NCI-H2081 (cell line): Measurements from ENCODE around the gene DKC1.
A peak's percentile ranks its signal among the peaks of the same experiment; 100 is the strongest.
"Not testable (repeated sequence)": the region's sequence is repeated elsewhere in the genome, so short reads cannot be mapped to it uniquely, and the experiment has no call there.

Source experiments
- DNase-seq, 2 experiments: peaks; one replicate each; lab custom pipeline; 2025; lab: John Stamatoyannopoulos, UW

DKC1 gene

DNA sequence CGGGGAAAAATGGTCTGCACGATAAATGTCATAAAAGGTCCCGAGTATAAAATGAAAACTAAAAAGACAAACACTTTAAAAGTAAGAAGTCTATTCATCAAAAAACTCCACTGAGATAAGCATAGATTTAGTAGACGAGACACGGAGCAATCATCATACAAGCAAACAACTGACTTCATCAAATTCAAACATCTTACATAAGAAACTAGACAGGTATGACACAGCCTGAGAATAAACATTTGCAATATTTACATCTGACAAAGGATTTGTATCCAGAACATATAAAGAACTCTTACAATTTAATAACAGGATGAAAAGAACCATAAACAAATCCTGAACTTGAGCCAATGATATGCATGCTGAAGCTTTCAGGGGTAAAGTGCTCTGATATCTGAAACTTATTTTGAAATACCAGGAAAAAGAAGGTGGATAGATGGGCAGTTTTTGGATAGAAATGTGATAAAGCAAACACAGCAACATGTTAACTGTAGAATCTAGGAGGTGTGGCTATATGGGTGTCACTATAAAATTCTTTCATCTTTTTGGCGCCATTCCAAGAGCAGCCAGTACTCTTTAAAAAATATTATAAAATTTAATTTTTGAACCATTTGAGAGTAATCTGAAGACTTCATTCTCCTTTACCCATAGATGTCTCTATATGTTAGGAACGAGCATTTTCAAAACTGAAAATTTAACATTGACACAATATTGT lies 30.6 kb downstream of the DKC1 start:
- no peak for DNase-seq

DNA sequence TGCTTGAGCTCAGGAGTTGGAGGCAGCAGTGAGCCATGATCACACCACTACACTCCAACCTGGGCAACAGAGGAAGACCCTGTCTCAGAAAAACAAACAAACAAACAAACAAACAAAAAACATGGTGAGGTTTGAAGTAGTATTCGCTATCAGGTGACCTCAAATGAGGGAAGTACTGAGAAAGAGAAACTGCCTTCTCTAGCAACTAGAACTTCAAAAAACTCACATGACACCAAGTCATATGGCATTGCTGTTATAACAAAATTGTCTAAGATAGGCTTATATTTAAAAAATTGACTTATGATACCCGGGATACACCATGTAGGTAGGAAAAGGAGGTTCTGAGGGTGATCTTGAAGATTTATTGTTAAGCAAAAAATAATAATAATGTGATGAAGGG lies 32.4 kb downstream of the DKC1 start:
- no peak for DNase-seq

DNA sequence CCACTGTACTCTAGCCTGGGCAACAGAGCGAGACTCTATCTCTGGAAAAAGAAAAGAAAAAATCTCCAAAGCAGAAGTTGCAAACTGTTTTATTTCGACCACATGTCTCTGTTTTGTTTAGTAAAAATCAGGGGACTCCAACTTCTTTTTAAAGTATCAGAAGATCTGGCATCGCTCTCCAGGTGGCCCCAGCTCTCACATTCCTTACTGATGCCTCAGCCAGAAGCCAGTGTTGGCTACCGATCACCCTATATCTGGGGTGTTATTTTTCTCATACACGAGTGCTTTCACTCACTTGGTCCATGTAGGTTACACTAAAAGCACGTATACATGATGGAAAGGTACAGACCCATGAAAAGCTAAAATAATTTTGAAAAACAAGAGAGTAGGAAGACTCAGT lies 34.3 kb downstream of the DKC1 start:
- no peak for DNase-seq

DNA sequence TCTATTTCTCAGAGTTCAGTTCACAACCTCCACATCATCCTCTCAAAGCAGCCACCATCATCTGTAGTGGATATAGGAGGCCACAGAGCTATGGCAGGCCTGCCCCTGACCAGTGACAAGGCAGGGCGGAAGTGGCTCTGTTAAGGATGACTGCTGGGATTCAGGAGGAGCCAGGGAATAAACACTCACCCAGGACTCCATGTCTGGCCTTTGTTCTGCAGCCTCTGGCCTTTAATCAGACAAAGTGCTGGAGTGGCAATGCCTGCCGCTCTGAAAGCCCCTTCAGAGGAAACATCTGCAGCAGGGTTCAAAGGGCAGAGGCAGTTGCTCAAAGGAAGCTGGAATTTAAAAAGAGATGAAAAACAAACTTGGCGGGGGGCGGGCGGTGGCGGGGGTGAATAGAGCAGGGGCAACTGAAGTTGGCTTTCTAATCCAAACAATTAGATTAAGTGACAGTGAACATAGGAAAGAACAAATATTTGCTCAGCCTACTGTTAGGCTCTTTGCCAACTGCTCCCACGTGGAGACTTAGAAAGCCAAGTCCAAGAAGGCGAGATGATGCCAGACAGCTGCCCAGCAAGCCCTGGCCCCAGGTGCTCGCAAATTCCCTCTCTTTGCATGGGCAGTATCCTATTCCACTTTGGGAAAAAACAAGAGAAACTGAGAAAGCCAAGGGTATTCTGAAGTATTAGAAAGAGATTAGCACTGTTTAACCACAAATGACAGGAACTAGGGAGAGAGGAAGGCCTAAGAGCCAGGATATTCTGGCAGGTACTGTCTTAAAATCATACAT lies 37.1 kb downstream of the DKC1 start:
- peak; percentile 81 to 95 for DNase-seq

DNA sequence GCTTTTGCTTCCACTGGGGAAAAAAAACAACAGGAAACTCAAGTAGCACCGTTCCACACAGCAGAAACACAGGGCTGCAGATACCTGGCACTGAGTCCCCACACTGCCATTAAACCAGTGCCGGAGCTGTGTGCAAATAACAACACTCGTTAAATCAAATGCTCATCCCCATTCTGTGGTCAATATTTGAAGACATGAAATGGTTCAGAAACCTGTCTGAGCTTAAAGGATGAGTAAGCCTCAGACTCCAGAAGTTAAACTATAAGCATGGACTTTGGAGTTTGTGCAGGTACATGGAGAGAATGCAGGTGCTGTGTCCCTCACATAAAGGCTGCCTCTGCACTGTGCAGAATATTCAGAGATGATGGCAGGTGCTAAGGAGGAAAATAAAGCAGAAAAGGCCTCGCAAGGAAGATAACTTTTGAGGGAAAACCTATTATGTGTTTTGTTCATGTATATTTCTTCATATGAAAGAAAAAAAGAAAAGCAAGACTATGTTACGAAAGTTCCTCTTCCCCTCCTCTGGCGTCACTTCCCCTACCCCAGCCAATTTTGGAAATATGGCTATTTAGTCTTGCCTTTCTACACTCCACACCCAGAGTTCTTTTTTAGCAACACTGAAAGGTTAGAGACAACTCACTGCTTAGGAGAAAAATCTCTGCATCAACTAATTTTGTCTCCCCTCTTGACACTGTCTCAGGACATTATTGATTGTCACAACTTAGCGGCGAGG lies 38.0 kb downstream of the DKC1 start:
- DNase-seq = peak; percentile 29 to 47

DNA sequence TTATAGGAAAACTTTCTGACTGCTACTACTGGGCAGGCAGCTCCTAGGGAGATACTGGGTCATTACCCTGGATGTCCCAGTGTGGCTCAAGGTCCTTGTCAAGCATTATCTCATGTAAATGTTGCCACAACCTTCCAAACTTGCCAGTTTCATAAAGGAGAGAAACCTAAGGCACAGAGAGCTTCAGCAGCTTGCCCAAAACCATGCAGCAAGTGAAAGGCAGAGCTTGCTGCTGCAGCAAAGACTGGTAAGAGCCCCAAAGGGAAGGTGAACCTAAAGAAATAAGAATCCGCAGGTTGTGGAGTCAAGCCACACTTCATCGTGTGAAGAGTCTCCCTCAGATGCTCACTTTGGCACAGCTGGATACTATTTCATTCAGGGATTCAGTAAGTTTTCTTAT lies 40.3 kb downstream of the DKC1 start:
- DNase-seq = no peak

DNA sequence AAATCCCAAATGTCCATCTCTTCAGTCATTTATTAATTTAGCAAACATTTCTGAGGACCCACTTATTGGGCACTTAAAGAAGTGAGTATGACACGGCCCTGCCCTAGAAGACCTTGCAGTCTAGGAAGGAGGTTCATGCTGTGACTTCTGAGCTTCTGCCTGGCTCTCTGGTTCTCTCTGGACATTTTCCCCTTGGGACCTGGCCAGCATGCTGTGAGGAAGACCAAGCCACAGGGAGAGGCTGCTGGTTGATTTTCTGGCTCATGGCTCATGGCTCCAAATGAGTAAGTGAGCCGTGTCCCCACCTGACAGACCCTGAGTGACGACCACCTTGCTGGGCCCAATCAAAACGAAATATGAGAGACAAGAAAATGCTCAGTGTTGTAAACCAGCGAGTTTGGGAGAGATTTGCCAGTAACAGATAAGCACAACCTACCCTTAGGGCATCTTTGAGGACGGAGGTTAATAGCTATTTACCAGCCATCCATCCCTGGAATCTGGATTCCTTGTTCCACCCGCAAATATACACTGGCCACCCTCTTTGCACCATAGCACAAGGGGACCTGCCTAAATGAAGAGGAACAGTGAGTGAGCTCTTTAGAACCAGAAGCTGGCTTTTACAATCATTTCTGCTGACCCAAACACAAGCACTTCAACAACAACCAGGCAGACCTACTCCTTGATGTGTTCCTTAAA lies 41.7 kb downstream of the DKC1 start:
- DNase-seq = no peak

DNA sequence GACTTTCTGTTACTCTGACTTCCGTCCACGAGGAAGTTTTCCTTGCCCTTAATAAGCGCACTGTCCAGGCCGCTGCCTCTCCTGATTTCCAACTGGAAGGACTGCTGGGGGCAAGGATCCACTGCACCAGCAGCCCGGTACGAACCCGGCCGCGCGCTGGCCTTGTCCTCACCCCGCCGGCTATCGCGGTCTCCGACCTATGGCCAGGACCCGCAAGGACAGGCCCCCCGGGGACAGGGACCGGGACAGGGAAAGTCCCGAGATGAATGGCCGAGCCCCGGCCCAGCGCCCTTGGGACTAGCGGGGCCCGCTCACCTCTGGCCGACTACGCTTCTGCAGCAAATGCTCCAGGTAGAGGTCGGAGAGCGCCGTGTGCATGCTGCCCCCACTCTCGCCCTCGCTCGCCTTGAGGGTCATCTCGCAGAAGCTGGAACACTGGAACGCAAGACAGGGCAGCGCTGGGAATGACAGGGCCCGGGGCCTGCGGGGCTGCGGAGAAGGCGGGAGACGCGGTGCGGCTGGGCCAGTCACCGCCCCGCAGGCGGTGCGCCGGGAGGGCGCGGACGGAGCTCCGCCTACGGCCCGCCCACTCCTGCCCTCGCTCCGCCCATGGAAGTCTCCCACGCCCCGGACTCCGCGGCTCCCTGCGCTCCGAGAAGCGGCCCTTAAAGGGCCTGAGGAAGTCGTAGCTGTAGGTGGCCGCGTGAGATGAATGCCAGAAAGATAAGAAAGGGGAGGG lies 42.5 kb downstream of the DKC1 start, which contains the start of gene MPP1:
Gene MPP1, minus strand, starts transcription at position 529 of the 739 bp plus-strand sequence. Its CDS starts 112 bp downstream, at position 417.
- DNase-seq = peak; percentile 7 to 20

DNA sequence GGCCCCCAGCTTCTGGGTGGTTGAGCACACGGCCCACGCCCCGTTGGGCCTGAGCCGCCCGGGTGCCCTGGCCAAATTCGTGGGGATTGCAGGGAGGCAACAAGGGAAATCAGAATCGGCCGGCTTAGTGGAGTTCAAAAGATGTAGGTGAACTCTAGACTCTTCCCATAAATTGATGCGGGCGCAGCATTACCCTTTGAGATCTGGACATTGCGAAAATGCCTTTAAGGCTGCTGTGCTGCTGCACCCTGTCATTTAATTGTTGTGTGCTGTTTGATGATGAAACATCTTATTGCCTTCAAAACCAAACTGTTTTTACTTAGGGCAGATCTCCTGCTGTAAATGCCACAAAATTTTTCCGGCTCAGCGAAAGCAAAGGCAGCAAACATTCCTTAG lies 43.0 kb downstream of the DKC1 start:
- no peak for DNase-seq

DNA sequence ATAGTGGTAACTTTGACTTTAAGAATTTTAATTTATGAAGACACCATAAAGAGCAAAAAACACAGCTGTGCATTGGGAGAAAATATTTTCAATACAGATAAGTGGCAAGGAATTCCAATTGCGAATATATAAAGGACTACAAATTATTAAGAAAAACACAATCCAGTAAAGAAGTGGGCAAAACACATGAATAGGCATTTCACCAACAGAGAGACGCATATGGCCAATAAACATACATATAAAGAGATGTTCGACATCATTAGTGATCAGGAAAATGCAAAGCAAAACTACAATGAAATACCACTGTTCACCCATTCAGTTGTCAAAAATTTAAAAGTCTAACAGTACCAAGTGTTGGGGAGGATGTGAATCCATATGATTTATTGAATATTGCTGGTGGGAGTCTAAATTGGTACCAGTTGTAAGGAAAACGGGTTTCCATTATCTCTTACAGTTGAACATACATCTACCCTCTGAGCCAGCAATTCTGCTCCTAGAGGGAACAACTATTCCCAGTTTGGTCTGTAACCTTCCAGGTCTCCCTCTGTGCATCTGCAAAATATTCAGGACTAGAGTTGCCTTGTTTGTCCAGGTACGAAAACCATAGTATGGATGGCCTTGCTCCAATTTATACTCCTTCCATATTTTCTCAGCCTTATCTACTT lies 44.3 kb downstream of the DKC1 start:
- no peak for DNase-seq

DNA sequence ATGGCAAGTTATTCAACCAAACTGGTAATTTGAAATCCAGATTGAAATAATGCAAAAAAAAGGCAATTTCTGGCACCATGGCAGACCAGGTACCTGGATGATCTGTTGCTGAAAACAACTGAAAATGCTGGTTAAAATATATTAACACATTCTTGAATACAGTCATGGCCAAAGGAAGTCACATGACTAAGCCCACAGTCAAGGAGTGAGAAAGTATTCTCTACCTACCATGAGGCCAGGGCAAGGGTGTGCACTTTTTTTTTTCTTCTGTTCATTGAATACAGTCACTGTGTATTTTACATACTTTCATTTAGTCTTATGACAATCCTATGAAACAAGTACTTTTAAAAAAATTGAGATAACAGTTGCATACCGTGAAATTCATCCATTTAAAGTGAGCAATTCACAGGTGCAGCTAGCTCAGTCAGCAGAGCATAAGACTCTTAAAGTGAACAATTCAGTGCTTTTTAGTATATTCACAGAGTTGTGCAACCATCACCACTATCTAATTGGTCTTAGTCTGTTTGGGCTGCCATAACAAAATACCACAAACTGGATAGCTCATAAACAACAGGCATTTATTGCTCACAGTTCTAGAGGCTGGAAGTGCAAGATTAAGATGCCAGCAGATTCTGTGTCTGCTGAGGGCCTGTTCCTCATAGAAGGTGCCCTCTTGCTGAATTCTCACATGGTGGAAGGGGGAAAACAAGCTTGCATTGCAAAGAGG lies 47.4 kb downstream of the DKC1 start:
- no peak for DNase-seq

DNA sequence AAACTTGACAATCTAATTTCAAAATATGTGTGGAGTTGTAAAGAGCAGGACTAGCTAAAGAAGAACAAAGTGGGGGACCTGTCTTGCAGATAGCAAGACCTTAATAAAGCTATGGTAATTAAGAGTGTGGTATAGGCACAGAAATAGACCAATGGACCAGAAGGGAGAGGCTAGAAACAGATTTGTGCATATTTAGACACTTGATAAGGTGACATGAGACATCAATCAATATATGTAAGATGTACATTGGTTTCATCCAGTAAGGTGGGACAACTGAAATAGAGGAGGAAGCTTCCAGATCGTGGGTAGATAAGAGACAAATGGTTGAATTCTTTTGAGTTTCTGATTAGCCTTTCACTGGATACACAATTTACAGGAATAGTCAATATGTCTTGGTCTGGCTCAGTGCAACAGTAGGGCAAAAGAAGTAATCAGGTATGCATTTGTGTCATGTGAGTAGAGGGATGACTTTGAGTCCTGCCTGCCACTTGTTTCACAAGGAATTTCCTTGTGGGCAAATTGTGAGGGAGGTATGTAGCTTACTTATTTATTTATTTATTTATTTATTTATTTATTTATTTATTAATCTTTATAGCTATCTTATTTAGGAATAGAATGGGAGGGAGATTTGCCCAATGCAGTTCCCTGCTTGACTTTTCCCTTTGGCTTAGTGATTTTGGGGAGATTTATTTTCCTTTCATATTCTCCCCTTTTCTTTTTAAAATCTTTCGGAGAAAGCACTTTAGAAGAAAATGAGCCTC lies 49.9 kb downstream of the DKC1 start:
- no peak for DNase-seq

DNA sequence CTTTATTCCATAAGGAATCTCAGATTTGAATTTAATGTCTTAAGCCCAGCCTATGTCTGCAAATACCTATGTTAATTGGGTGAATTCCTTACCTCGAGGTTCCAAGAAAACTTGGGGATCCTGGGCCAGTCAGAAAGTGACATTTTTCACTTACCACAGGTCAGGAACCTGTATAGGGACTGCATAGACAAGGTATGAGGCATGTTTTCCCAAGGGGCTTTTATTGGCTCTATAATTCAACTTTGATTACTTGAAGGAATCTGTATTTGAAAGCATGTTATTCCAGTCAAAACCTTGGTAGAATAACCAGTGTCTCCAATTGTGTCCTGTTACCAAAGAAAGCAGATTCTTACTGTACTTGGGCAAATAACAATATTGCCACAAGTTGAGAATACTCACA lies 51.1 kb downstream of the DKC1 start:
- no peak for DNase-seq

DNA sequence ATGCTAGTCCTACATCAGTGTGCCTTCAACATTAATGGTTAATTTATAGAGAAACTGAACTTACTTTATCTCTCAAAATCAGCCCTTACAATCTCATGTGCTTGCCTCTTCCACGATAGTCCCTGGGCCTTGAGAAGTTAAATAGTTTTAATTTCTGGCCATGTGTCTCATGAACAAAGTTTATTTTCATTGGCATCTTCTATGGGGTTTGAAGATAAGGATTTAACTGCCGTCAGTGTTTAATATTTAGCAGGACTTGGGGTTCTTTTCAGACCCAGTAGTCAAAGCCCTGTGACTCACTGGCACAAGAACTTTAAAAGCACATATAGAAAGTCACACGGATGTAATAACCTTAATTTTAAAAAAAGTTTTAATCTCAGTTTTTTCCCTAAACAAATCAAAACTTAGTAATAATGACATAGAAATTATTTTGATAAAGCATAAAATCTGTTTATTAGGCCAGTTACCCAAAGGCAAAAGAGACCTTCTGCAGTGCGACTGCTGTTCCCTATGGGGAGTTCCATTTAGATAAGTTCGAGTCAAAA lies 52.7 kb downstream of the DKC1 start:
- no peak for DNase-seq

DNA sequence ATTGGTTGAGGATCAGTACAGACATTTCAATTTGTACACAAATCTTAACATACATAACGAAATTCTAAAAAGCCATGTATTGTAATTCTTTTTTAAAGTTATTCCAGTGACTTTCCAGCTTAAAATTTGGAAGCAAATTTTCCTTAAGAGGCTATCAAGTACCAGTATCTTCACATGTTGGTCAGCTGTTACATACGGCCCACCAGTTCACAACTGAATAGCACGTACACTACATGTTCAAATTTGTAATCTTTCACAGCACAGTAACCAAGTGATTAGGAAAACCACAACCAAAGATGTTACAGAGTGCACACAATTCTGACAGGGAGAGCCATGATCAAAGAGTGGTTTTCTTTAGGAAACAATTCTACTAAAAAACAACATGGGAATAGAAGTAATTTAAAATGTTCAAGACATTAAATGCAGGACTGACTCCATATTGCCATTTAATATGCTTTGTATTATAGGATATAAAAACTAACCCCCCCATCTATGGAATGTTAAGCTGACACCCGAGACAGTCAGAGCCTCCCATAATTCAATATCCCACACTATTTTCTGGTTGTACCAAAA lies 53.7 kb downstream of the DKC1 start:
- DNase-seq = not testable (repeated sequence)

DNA sequence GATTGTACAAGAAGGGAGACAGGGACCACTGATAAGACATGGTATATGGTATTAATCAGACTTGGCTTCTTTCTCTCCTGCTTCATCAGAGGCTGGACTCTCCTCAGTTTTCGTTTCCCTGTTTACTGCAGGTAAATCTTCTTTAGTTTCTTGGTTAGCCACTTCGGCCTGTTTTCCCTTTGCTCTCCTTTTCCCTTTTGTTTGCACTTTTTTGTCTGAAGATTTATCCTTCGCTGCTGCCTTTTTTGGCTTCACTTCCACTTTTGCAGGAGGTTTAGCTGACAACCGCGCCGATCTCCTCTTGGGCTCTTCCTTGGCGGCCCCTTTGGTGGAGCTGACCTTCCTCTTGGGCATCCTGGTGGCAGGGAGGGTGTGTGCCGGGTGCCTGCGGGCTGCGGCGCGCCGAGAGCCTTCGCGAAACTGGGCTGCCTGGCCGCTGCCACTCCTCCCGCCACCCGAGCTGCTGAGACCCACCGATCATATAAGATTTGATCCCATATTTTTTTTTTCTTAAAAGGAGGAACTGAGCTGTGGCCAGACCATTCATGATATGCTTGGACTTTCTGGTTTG lies 54.5 kb downstream of the DKC1 start:
- not testable (repeated sequence) for DNase-seq

DNA sequence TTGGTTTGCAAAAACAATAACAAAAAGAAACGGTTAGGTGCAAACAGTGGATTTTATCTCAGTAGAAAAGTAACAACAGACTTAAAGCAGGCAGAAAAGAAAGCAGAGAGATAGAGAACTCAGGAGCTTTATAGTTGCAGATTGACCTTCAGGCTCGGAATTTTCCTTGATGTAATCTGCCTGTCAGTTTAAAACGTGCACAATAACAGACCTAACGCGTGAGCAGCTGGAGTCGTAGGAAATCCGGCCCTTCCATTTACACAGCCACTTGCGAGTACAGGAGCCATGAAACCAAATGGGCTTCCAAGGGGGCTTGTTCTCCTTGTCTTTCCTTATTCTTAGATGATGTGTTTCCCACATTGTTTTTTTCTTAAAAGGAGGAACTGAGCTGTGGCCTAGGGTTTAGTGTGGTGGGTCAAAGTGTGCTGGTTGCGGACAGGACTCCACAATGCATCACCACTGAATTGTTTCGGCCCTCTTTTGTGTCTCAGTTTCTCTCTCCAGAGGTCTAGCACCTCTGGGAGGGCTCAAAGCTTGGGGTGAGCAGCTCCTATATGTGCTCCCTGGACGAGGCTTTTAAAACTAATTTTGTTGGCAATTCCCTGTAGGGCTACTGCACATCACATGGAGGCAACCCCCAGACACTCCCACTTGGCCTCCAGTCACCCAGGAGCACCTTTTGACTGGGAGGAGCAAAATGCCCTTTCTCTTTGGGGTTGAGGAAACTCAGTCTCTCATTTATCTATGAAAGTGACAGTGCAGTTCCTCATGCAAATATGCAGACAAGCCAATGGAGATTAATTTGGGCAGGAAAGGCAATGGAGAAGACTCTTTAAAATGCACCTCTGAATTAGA lies 56.5 kb downstream of the DKC1 start:
- DNase-seq = no peak
